Uterus (tissue), 2 donors: Measurements from ENCODE around the gene RMRP.

Experiments
- POLR2A ChIP-seq, 2 donors: fragments of 450-650 bp; IDR thresholded peaks; one replicate each; pipeline ENCODE4 v1.6.1; 2016; ENCODE audit warnings: antibody characterized with exemption in 2 of 2, mild to moderate bottlenecking in 1 of 2, moderate library complexity in 1 of 2
- TF ChIP-seq, protein P1 (sequence below), 4 experiments: fragments of 200-600 bp in 2 of 4; fragments of 450-650 bp in 2 of 4; sonication (generic) in 2 of 4; IDR thresholded peaks; one replicate each; pipeline ENCODE4 v1.5.1; 2016 to 2019; ENCODE audit warnings: antibody characterized with exemption in 4 of 4, mild to moderate bottlenecking in 2 of 4, moderate library complexity in 1 of 4

DNA sequence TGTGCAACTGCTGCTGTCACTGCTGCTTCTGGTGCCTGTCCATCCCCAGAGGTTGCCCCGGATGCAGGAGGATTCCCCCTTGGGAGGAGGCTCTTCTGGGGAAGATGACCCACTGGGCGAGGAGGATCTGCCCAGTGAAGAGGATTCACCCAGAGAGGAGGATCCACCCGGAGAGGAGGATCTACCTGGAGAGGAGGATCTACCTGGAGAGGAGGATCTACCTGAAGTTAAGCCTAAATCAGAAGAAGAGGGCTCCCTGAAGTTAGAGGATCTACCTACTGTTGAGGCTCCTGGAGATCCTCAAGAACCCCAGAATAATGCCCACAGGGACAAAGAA lies 16.2 kb upstream of the RMRP start:
- TF ChIP-seq, protein P1, sequence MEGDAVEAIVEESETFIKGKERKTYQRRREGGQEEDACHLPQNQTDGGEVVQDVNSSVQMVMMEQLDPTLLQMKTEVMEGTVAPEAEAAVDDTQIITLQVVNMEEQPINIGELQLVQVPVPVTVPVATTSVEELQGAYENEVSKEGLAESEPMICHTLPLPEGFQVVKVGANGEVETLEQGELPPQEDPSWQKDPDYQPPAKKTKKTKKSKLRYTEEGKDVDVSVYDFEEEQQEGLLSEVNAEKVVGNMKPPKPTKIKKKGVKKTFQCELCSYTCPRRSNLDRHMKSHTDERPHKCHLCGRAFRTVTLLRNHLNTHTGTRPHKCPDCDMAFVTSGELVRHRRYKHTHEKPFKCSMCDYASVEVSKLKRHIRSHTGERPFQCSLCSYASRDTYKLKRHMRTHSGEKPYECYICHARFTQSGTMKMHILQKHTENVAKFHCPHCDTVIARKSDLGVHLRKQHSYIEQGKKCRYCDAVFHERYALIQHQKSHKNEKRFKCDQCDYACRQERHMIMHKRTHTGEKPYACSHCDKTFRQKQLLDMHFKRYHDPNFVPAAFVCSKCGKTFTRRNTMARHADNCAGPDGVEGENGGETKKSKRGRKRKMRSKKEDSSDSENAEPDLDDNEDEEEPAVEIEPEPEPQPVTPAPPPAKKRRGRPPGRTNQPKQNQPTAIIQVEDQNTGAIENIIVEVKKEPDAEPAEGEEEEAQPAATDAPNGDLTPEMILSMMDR (IDR thresholded peaks at IDR 0.05): no peak
- TF ChIP-seq POLR2A (IDR thresholded peaks at IDR 0.05): no peak
